Endothelial cell of umbilical vein (primary cell): Measurements from ENCODE around the gene HAND2. TPM values are rescaled to one million over a fixed set of nuclear protein-coding genes. Genes with fewer than 3 reads are reported as not detected.

Experiments
- BruUV-seq: library from RNA; stranded (reverse); fragments of 400-500 nt; replicated peaks from 2 replicates; lab custom pipeline; 2021; lab: Mats Ljungman, UMichigan
- CTCF ChIA-PET: fragments of 300-600, 350-600 bp; sonication (Branson Sonifier 250); formaldehyde crosslinking; loops from one replicate; lab custom pipeline; 2021; ENCODE audit warnings: antibody characterized with exemption, inconsistent platforms; lab: Charles Lee
- POLR2A ChIA-PET: fragments of 300-600, 350-600 bp; sonication (Branson Sonifier 250); formaldehyde crosslinking; loops from one replicate; lab custom pipeline; 2021; ENCODE audit warnings: antibody characterized with exemption, inconsistent platforms; lab: Charles Lee
- DNase-seq: peaks from one replicate; pipeline ENCODE4 v3.0.0-alpha.2; 2011; ENCODE audit warnings: low read depth, low spot score
- FAIRE-seq: peaks from 2 replicates; lab custom pipeline; 2011; peaks lifted over from hg19 to GRCh38; lab: Jason Lieb, UNC
- H2AFZ ChIP-seq: 2 replicates; pipeline ENCODE4 v1.6.0; 2012; ENCODE audit warnings: low read depth, low read length, control low read depth, inconsistent platforms
- H3K27ac ChIP-seq: 2 replicates; pipeline ENCODE4 v1.5.1; 2011; ENCODE audit warnings: low read depth, mild to moderate bottlenecking, control low read depth, low read length, moderate library complexity; ENCODE audit not compliant: insufficient read depth
- H3K27me3 ChIP-seq, 2 experiments: 2 replicates each; pipeline versions ENCODE4 v1.6.0 to v1.6.1; 2011; ENCODE audit warnings: low read length in 2 of 2, mixed read lengths in 1 of 2; ENCODE audit not compliant: control insufficient read depth in 2 of 2, insufficient read depth in 2 of 2
- H3K36me3 ChIP-seq, 2 experiments: 2 replicates in 1 of 2; 3 replicates in 1 of 2; pipeline ENCODE4 v1.5.1; 2011; ENCODE audit warnings: low read length in 2 of 2, mild to moderate bottlenecking in 1 of 2, moderate library complexity in 1 of 2; ENCODE audit not compliant: control insufficient read depth in 2 of 2, insufficient read depth in 2 of 2; ENCODE audit errors: extremely low read depth in 1 of 2
- H3K4me1 ChIP-seq: 3 replicates; pipeline ENCODE4 v1.5.1; 2011; ENCODE audit warnings: mild to moderate bottlenecking, low read length; ENCODE audit not compliant: control insufficient read depth, insufficient read depth; ENCODE audit errors: extremely low read depth
- H3K4me2 ChIP-seq: 2 replicates; pipeline ENCODE4 v1.6.1; 2011; ENCODE audit warnings: low read length, control low read depth, mixed read lengths; ENCODE audit not compliant: insufficient read depth
- H3K4me3 ChIP-seq, 3 experiments: fragments of 200-600 bp in 1 of 3; sonication (generic), shearing (Covaris generic) in 1 of 3; replicated peaks in 1 of 3; 2 replicates each; pipeline ENCODE4 v1.5.1; 2011 to 2016; ENCODE audit warnings: control low read depth in 3 of 3, low read length in 3 of 3, mild to moderate bottlenecking in 2 of 3, inconsistent platforms in 1 of 3, low read depth in 1 of 3, moderate library complexity in 1 of 3; ENCODE audit not compliant: insufficient read depth in 1 of 3
- H3K79me2 ChIP-seq: 2 replicates; pipeline ENCODE4 v1.6.0; 2012; ENCODE audit warnings: low read length, inconsistent platforms; ENCODE audit not compliant: control insufficient read depth, insufficient read depth
- H3K9ac ChIP-seq: replicated peaks from 2 replicates; pipeline ENCODE3; 2011; ENCODE audit warnings: low read length, control low read depth; ENCODE audit not compliant: insufficient read depth; ENCODE audit errors: extremely low read depth
- H3K9me1 ChIP-seq: replicated peaks from 3 replicates; pipeline ENCODE4 v1.6.0; 2011; ENCODE audit warnings: mild to moderate bottlenecking, low read length; ENCODE audit not compliant: control insufficient read depth, insufficient read depth; ENCODE audit errors: extremely low read depth
- H3K9me3 ChIP-seq: replicated peaks from 2 replicates; pipeline ENCODE4 v1.5.1; 2012; ENCODE audit warnings: low read length, inconsistent platforms; ENCODE audit not compliant: control insufficient read depth, insufficient read depth
- H4K20me1 ChIP-seq: replicated peaks from 2 replicates; pipeline ENCODE3; 2011; ENCODE audit warnings: mild to moderate bottlenecking, low read length; ENCODE audit not compliant: control insufficient read depth, insufficient read depth; ENCODE audit errors: extremely low read depth
- CTCF ChIP-seq, 2 donors: IDR thresholded peaks; 1 replicate in 1 of 2; 2 replicates in 1 of 2; pipeline ENCODE4 v1.5.1; 2011; ENCODE audit warnings: low read length in 2 of 2, mild to moderate bottlenecking in 2 of 2, moderate library complexity in 2 of 2, control low read depth in 1 of 2, inconsistent platforms in 1 of 2, low read depth in 1 of 2; ENCODE audit not compliant: insufficient read depth in 1 of 2; ENCODE audit errors: extremely low read depth in 1 of 2
- EZH2 ChIP-seq: IDR thresholded peaks from 2 replicates; pipeline ENCODE4 v1.6.1; 2012; ENCODE audit warnings: borderline replicate concordance, low read depth, mild to moderate bottlenecking, moderate library complexity, low read length, inconsistent platforms; ENCODE audit not compliant: severe bottlenecking
- FOS ChIP-seq: IDR thresholded peaks from 2 replicates; pipeline ENCODE4 v1.6.1; 2011; ENCODE audit warnings: mild to moderate bottlenecking, low read length, moderate library complexity, borderline replicate concordance; ENCODE audit not compliant: insufficient read depth
- GATA2 ChIP-seq: IDR thresholded peaks from 2 replicates; pipeline ENCODE4 v1.7.0; 2011; ENCODE audit warnings: low read depth, mild to moderate bottlenecking, moderate library complexity, mixed read lengths, low read length; ENCODE audit not compliant: insufficient read length, insufficient read depth
- JUN ChIP-seq: IDR thresholded peaks from 2 replicates; pipeline ENCODE4 v1.6.1; 2011; ENCODE audit warnings: borderline replicate concordance, low read depth; ENCODE audit not compliant: insufficient read length, insufficient read depth
- POLR2AphosphoS5 ChIP-seq: IDR thresholded peaks from 2 replicates; pipeline ENCODE4 v1.6.1; 2012; ENCODE audit warnings: low read depth, mild to moderate bottlenecking, control low read depth, low read length, moderate library complexity; ENCODE audit not compliant: insufficient read depth
- dilution Hi-C: fragments of 300-500 bp; cut with MboI; formaldehyde crosslinking; loops from one replicate; pipeline ENCODE4 v1.15.0; 2019; ENCODE audit warnings: low sequenced_read_pairs; ENCODE audit not compliant: extremely low pct_ligation_motif_present
- intact Hi-C: fragments of 100-400 bp; cut with micrococcal nuclease; formaldehyde crosslinking; loops from one replicate; pipeline ENCODE4 v1.10.0; 2022
- polyA plus RNA-seq, 4 experiments: library from polyadenylated mRNA; depleted of rRNA in 3 of 4; stranded (reverse) in 3 of 4; unstranded in 1 of 4; fragments of >200 nt; gene quantifications; 2 replicates each; pipeline versions ENCODE4 v1.2.1 to v1.2.3, GENCODE V29; 2011 to 2012; ENCODE audit warnings: missing spikeins in 1 of 4
- total RNA-seq: library from RNA; stranded (reverse); gene quantifications from 2 replicates; pipeline ENCODE4 v1.2.3, GENCODE V29; 2021

HAND2 gene
- total and polyA plus RNA-seq, 2 donors (not counting 3 experiments of a cell fraction or from before 2014, with no cell fraction given) = not detected

GRCh38 chr4:173498023-173498422 is 32.0 kb downstream of the HAND2 start:
- Histone ChIP-seq H3K9ac (no peak overlapping the region), H3K27ac (no peak overlapping the region), H3K79me2 (no peaks in the 10 kb centered on the region), H3K4me1 (peaks cover 7% of the 10 kb centered on the region), H4K20me1 (no peaks in the 10 kb centered on the region), H3K9me1 (no peaks in the 10 kb centered on the region), H3K27me3 (peaks cover 57 to 67% of the 10 kb centered on the region in 2 experiments), H3K36me3 (no peaks in the 10 kb centered on the region), H3K4me3 (no peak overlapping the region), H3K9me3 (no peaks in the 10 kb centered on the region), H3K4me2 (no peak overlapping the region), H2AFZ (no peak overlapping the region)
- ChIA-PET POLR2A (no interaction called here), CTCF (interaction anchor here (1.1 to 1.4 kb wide), 2 partner anchors 8 to 30 kb away, joined by 3 read pairs; no protein-coding TSS in a partner anchor)
- no peak for FAIRE-seq
- no peak for DNase-seq
- dilution Hi-C loops = no loop called here
- no peak for TF ChIP-seq JUN
- no peak for TF ChIP-seq POLR2AphosphoS5
- intact Hi-C loops = no loop called here
- no TSS peak for BruUV-seq

- no peaks in the 10 kb centered on the region for H3K79me2 ChIP-seq
- intact Hi-C loops (loop anchor here (1.0 to 5.0 kb wide), 5 partner anchors 74 to 481 kb away; partner anchors contain the start of genes HMGB2 and SAP30), dilution Hi-C loops (no loop called here)
- H3K4me2 ChIP-seq = peak overlapping the region; percentile 83
- ChIA-PET CTCF (interaction anchor here (0.7 to 1.3 kb wide), 21 partner anchors 9 to 481 kb away, joined by 3 to 62 read pairs (median 4); partner anchors contain the start of gene HAND2), POLR2A (no interaction called here)
- no peaks in the 10 kb centered on the region for H3K36me3 ChIP-seq
- no TSS peak for BruUV-seq
- TF ChIP-seq GATA2 (no peak), EZH2 (peak; percentile 13), CTCF (IDR thresholded peaks at IDR 0.05; ENCODE audit: extremely low read depth in 1 of 2, insufficient read depth in 1 of 2, low read depth in 1 of 2, low read length in 2 of 2) (peak; percentile 58 to 77), FOS (peak; percentile 25)
- H2AFZ ChIP-seq = peak overlapping the region; percentile 85
- H3K9ac ChIP-seq = no peak overlapping the region
- FAIRE-seq = peak; percentile 86
- peaks cover 14% of the 10 kb centered on the region for H3K4me1 ChIP-seq
- H3K9me3 ChIP-seq = no peaks in the 10 kb centered on the region
- H3K9me1 ChIP-seq = no peaks in the 10 kb centered on the region
- DNase-seq = peak; percentile 53
- H3K4me3 ChIP-seq = peak overlapping the region; percentile 18 to 51 (median 24)
- H4K20me1 ChIP-seq = no peaks in the 10 kb centered on the region
- H3K27me3 ChIP-seq = peaks cover 22 to 30% of the 10 kb centered on the region in 2 experiments
- no peak overlapping the region for H3K27ac ChIP-seq
Measured at GRCh38 chr4:173494013-173494970, 35.7 kb downstream of the HAND2 start.
